Hematopoietic multipotent progenitor cell treated with erythropoietin and hydrocortisone succinate and interleukin-3 and kit ligand, for 17 days (in vitro differentiated cells): ENCODE measurements around the gene AGAP1.
"Not testable (repeated sequence)": the region's sequence is repeated elsewhere in the genome, so short reads cannot be mapped to it uniquely, and the experiment has no call there.

Experiments used
- DNase-seq: peaks from one replicate; pipeline ENCODE4 v3.0.0-alpha.2; 2015; ENCODE audit warnings: low spot score

Gene AGAP1

GRCh38 chr2:235946590-235946989, 452.7 kb downstream of the AGAP1 start:
- no peak for DNase-seq

DNA sequence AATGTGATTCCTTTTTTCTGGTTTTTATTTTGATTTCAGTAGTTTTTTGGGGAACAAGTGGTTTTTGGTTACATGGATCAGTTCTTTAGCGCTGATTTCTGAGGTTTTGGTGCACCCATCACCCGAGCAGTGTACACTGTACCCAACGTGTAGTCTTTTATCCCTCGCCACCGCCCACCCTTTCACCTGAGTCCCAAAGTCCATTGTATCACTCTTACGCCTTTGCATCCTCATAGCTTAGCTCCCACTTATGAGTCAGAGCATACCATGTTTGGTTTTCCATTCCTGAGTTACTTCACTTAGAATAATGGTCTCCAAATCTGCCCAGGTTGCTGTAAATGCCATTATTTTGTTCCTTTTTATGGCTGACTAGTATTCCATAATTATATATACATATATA, 453.2 kb downstream of the AGAP1 start:
- DNase-seq, result not testable (repeated sequence)

- DNase-seq, result no peak
These were observed 456.0 kb downstream of the AGAP1 start for GRCh38 chr2:235949567-235950472.

GRCh38 chr2:235950473-235950809, 456.6 kb downstream of the AGAP1 start:
- DNase-seq, result no peak

DNA sequence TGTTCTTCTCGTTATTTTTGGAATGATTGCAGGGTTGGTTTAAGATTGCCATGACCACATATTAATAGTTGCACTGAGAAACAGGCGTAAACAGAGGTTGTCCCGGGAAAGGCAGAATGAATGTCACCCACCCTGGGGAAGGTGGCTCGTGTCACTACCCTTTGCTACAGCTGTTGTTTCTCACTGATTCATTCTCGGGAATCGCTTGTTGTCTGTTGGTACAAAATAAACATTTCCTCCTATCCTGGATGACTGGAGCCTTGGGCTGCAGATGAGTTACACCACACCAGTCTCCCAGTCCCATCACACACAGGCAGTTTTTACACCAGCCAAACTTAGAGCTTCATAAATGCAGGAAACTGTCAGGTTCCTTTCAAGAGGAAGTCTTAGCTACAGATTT, 457.6 kb downstream of the AGAP1 start:
- no peak for DNase-seq

DNA sequence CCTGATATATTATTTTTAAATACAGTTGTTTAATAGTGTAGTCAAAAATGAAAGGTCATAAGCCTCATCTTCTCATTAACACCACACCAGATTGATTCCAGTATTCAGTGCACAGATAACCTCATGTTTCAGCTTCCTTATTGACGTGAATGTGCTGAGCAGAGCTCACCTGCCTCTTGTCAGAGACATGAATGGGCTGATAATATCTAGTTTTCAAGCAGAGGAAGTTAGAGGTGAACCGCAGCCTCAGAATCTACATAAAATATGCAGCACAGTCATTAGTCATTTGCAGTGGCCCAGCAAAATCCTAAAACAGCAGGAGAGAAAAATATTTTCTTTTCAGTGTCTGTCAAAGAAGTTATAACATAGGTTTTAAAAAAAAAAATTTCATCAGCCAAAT, 458.1 kb downstream of the AGAP1 start:
- DNase-seq, result no peak

DNA sequence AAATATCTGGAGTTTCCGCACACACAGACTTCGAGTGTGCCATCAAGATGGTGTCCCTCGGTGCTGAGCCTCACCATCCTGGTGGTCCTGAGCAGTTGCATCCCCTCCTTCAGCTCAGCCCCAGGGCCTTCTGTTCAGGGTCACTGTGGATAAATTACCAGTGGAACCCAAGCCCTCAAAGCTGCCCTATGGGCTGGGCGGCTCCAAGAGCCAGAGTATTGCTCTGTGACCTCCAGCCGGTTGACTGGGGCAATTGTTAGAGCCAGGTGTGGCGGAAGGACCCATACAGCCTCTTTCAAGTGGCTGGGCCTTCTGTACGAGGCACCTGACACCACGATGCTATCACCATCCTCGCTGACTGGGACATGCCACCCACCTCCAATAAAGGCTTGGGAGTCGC, 458.9 kb downstream of the AGAP1 start:
- no peak for DNase-seq

DNA sequence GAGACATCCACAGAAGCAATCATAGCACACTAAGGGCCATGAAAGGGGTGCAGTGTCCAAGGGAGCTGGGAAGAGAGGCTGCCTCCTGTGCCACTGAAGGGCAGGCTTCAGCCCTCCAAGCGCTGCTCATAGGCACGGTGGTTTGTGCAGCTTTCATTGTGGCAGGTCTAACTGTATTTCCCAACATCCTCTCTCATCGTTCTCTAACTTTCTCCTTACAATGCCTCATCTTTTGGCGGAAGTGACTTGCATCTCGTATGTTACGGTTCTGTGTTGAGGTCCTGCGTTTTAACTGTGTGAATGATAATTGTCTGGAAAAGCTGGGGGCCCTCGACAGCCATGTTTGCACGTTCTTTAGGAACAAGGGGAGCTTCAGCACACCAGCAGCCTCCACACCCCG, 460.4 kb downstream of the AGAP1 start:
- no peak for DNase-seq

DNA sequence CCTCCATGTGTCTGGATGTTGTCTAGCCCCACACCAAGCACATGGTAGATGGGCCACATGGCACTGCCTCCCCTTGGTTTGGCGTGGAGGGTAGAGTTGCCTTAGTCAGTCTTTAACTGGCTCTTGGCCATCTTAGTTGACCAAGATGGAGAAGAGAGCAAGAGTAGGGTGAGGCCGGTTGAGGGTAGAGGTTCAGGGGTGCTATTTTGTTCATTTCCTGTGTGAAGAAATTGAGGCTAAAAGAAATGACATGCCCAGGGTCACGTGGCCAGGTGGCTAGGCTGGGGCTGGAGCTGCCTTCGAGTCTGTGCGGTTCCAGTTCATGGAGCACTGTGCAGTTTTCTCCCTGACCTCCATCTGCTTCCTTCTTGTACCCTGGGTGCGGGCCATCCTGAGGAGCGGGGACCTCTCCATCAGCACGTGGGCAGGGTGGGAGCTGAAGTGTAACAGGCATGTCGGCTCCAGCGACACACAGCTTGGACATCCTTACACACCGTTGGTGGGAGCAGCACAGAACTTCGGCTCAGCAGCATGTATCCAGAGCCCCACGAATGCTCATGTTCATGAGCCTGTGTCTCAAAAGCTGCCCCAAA, 461.1 kb downstream of the AGAP1 start:
- no peak for DNase-seq

DNA sequence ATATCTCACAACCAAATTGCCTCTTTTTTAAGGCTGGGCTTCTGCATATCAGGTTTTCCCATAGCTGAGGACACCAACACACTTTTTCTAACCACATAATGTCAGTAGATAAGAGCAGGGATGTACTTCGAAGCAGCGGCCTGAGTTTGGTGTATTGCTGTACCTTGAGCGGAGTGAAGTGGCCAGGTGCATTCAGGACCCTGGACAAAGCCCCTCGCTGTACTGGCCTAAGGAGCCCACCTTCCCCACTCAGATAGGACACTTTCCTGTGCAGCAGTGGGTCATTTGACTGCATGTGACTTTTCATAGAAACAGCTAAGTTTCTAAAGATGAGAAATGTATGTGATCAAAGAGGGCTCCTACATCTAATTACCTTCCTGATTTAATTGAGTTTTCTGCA, 461.8 kb downstream of the AGAP1 start:
- DNase-seq, result no peak

GRCh38 chr2:235956281-235956970, 462.6 kb downstream of the AGAP1 start:
- no peak for DNase-seq

DNA sequence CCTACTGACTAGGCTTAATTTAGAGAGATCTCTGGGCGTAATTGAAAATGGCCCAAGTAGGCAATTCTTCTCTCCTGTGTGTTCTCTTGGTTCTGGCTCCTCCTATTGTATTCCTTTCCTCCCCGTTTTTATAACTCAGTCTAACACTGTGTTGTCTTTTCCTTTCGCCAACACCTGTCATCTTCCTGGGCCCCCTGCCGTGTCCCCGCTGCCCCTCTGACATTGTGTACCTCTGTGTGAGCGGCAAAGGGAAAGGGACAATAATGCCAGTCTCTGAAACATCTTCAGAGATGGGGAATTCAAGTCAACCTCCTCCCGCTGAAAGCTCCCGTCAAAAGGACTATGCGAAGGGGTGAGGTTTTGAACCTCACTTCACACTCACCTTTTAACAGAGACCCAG, 463.4 kb downstream of the AGAP1 start:
- DNase-seq, result no peak

DNA sequence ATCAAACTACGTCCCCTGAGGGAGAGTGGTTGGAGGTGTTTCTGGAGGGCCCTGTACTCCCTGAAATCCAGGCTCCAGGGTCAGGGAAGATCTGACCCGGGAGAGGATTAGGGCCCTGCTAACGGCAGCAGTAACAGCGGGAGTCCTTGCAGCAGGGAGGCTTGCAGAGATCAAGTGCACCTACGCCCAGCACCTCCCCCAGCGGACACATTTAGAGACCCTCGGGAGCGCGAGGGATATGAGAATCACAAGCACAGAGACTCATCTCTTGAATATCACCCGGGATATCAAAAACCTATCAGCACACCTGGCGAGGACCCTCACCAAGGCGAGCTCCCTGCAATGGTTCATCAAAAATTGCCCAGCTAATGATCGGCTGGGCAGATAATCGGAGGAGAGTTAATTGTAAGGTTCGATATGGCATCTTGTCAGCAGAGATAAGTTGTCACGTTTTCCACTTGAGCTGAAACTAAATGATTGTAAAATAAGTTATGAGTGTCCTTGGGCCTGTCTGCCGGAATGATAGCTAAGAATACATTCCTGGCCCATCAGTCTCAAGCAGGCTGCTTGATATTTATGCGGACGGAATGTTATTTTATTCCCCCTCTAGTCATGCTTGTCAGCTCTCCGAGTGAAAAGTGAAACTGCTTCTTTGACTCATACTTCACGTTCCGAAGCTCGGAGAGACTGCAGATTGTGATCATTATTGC, 464.5 kb downstream of the AGAP1 start:
- no peak for DNase-seq

- DNase-seq, result no peak
These were observed 465.1 kb downstream of the AGAP1 start for GRCh38 chr2:235958931-235959410.

DNA sequence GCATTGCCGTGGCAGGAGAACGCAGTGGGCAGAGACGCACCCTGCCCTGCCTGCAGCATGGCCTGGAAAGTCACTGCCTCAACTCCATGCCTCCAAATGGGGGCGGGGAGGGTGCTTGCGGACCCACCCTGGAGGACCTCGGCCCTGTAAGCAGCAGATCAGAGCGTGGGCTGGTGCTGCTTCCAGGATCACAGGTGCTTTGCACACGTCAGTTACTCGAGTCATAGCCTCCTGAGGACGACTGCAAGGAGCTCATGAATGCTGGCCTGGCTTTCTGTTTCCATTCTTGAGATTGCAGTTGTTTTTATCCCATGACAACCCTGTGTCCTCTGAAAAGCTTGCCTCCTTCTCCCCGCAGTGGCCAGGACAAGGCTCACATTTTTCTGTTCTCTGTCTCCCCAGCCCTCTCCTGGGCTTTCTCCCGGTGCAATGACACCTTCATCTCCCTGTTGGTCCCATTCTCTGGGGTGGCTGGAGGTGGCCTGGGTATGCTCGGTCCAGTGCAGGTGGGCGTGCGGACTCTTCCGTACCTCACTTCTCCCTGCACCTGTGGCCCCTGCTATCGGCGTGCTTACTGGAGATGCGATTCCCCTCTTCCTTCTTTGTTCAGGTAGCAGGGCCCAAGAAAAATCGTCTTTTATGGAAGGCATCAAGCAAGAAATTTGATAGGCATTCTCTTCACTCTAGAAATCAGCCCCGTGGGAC, 466.3 kb downstream of the AGAP1 start:
- DNase-seq, result no peak

DNA sequence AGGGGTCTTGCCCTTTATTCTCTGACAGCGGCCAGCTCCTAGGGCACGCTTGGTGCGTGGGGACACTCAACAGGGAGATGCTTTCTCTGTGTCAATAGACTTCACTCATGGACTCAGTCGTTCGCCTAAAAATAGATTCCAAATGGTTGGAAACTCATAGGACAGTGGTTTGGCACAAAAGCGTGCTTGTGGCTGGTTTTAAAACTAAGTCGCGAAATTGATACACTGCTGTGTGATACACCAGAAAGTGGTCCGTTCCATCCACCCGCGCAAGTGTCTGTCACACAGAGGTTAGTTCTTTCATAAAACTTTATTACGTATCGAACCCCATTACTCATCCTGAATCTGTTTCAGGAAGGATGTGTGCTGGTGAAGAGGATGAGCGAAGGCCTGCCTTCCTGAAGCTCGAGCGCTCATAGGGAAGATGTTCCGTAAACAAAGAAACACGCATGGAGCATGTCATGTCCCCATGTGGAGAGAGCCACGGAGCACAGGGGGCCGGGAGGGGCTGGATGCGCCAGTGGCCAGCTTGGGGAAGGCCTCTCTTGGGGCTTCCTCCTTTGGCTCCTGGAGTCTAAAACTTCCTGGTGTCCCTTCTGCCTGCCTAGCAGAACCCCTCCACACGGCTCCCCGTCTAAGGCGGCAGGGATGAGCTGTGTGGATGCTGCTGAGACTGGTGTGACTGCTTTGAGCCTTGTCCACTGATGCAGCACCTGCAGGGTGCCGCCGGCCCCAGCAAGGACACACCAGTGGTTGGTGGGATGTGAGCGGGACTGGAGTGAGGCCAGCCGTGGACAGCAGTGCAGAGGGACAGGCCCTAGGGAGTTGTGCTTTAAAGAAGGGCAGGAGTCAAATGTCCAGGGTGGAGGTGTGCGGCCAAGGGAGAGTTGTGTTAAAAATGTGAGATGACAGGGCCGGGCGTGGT, 467.1 kb downstream of the AGAP1 start:
- no peak for DNase-seq

DNA sequence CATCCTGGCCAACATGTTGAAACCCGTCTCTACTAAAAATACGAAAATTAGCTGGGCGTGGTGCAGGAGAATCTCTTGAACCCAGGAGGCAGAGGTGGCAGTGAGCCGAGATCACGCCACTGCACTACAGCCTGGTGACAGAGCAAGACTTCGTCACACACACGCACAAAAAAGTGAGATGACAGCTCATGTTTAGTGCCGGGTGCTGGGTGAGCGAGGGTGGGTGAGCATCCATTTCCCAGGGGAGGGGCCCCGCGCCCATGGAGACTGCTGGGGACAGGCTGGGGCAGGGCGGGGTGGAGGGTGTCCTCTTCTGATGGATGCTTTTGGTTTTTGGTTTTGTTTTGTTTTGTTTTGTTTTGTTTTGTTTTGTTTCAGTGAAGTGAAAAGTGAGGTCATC, 467.9 kb downstream of the AGAP1 start:
- no peak for DNase-seq

- no peak for DNase-seq
These were observed 470.2 kb downstream of the AGAP1 start for GRCh38 chr2:235963853-235964577.

DNA sequence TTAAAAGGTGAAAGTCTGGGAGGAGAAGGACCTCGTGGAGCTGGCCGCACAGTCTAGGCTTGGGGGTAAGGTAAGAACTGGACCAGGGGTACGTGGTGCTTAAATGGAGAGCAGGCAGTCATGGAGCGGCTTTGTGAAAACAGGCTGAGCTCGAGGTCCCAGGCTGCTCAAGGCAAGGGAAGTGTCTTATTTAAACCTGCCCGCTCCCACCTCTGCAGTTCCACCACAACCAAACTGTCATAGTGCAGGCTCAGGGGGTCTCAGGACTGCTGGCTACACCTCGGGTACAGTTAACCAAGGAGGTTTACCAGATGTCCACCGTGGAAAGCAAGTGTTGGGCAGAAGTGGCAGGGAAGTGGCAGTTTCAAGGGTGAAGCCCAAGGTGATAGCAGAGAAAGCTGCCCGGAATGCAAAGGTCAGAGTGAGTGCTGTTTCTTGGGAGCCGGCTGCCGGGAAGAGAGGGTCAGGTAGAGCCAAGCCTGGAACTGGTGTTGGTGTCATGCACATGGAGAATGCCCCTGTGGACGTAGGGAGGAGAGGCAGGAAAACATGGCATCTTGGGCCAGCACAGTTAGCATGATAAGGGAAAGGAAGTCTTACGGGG, 471.0 kb downstream of the AGAP1 start:
- no peak for DNase-seq

- DNase-seq, result no peak
These were observed 472.6 kb downstream of the AGAP1 start for GRCh38 chr2:235966396-235966795.
